MCF 10A (cell line): ENCODE results near the gene C2CD4D. TPM values are rescaled to one million over a fixed set of nuclear protein-coding genes. Genes with fewer than 3 reads are reported as not detected.
"Not testable (repeated sequence)": the region's sequence is repeated elsewhere in the genome, so short reads cannot be mapped to it uniquely, and the experiment has no call there.

Experiments
- BruUV-seq: library from RNA; stranded (reverse); fragments of 400-500 nt; replicated peaks from 2 replicates; lab custom pipeline; 2021; lab: Mats Ljungman, UMichigan
- CTCF ChIA-PET: fragments of 300-600 bp; sonication (Branson Sonifier 250); formaldehyde crosslinking; extraction: SDS; loops from one replicate; lab custom pipeline; 2021; ENCODE audit warnings: antibody characterized with exemption, inconsistent platforms; lab: Yijun Ruan, JAX
- POLR2A ChIA-PET: fragments of 300-600, 350-650 bp; sonication (Branson Sonifier 250); formaldehyde crosslinking; extraction: SDS; loops from one replicate; lab custom pipeline; 2020; ENCODE audit warnings: antibody characterized with exemption, inconsistent platforms; lab: Yijun Ruan, JAX
- DNase-seq: peaks from one replicate; pipeline ENCODE4 v3.0.0-alpha.2; 2018; ENCODE audit not compliant: unreplicated experiment
- H3K27ac Mint-ChIP-seq: one replicate; pipeline ENCODE4 v1.8.0; 2022; ENCODE audit warnings: mild to moderate bottlenecking, low read depth, mixed read lengths; ENCODE audit not compliant: unreplicated experiment
- H3K27me3 Mint-ChIP-seq: one replicate; pipeline ENCODE4 v1.8.0; 2022; ENCODE audit warnings: mixed read lengths; ENCODE audit not compliant: insufficient read depth, unreplicated experiment
- H3K36me3 Mint-ChIP-seq: one replicate; pipeline ENCODE4 v1.8.0; 2022; ENCODE audit warnings: mild to moderate bottlenecking, moderate library complexity, mixed read lengths; ENCODE audit not compliant: insufficient read depth, unreplicated experiment
- H3K4me1 Mint-ChIP-seq: one replicate; pipeline ENCODE4 v1.8.0; 2022; ENCODE audit warnings: mixed read lengths; ENCODE audit not compliant: insufficient read depth, unreplicated experiment
- H3K4me3 Mint-ChIP-seq: one replicate; pipeline ENCODE4 v1.8.0; 2022; ENCODE audit warnings: mild to moderate bottlenecking, moderate library complexity, mixed read lengths; ENCODE audit not compliant: unreplicated experiment
- H3K9me3 Mint-ChIP-seq: one replicate; pipeline ENCODE4 v1.8.0; 2022; ENCODE audit warnings: mixed read lengths; ENCODE audit not compliant: unreplicated experiment
- CTCF ChIP-seq: fragments of 200-600 bp; IDR thresholded peaks from one replicate; pipeline ENCODE4 v1.8.0; 2022; ENCODE audit warnings: antibody characterized with exemption, mild to moderate bottlenecking; ENCODE audit not compliant: unreplicated experiment
- intact Hi-C: fragments of 100-400 bp; cut with micrococcal nuclease; formaldehyde crosslinking; loops from 2 replicates; pipeline ENCODE4 v1.14.1; 2022
- total RNA-seq: library from RNA; stranded (reverse); gene quantifications from 2 replicates; pipeline ENCODE4 v1.2.3, GENCODE V29; 2022

Gene C2CD4D
- total RNA-seq, 1 experiment from 2014 or later, result not detected

DNA sequence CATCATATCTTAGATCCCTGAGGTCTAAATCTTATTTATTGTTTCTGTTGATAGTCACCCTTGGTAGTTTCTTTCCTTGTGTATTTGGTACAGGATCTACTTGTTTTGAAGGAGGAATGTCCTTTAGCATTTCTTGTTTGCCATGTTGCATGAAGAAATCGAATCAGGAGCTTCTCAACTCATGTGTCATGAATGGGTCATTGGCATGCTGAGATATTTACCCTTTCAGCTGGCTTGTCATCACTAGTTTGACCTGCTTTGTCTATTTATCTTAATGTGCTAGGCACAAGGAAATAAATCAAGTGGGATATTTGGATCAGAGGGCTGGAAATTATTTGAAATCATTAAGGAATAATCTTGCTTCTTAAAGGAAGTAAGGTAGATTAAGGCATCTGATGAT lies 45.9 kb upstream of the C2CD4D start:
- H3K9me3 Mint-ChIP-seq, result no peaks in the 10 kb centered on the region
- no peaks in the 10 kb centered on the region for H3K27me3 Mint-ChIP-seq
- peak overlapping the region; percentile 12 for H3K27ac Mint-ChIP-seq
- intact Hi-C loops, result no loop called here
- peaks cover 23% of the 10 kb centered on the region for H3K4me1 Mint-ChIP-seq
- ChIA-PET POLR2A (interaction anchor here (0.6 to 1.0 kb wide), 6 partner anchors 19 to 58 kb away, joined by 3 to 5 read pairs (median 3); partner anchors contain the start of gene THEM4), CTCF (interaction anchor here (0.7 to 1.4 kb wide), 3 partner anchors 27 to 297 kb away, joined by 3 to 4 read pairs (median 3); no protein-coding TSS in a partner anchor)
- no peak for DNase-seq
- TF ChIP-seq CTCF, result no peak
- BruUV-seq, result no TSS peak
- peaks cover 24% of the 10 kb centered on the region for H3K36me3 Mint-ChIP-seq
- H3K4me3 Mint-ChIP-seq, result no peak overlapping the region

- Mint-ChIP-seq H3K4me1 (peaks cover 23% of the 10 kb centered on the region), H3K36me3 (peaks cover 23% of the 10 kb centered on the region)
- H3K9me3 Mint-ChIP-seq, BruUV-seq, intact Hi-C loops, H3K4me3 Mint-ChIP-seq, H3K27me3 Mint-ChIP-seq, H3K27ac Mint-ChIP-seq, DNase-seq: not testable (repeated sequence)
- ChIA-PET CTCF (interaction anchor here (1.1 to 1.6 kb wide), 4 partner anchors 12 to 116 kb away, joined by 3 to 10 read pairs (median 3); partner anchors contain the start of gene THEM4), POLR2A (interaction anchor here (1.4 kb wide), 1 partner anchor 24 kb away, joined by 6 read pairs; the partner anchor contains the start of gene THEM4)
Measured at GRCh38 chr1:151884879-151885278, 45.3 kb upstream of the C2CD4D start.

DNA sequence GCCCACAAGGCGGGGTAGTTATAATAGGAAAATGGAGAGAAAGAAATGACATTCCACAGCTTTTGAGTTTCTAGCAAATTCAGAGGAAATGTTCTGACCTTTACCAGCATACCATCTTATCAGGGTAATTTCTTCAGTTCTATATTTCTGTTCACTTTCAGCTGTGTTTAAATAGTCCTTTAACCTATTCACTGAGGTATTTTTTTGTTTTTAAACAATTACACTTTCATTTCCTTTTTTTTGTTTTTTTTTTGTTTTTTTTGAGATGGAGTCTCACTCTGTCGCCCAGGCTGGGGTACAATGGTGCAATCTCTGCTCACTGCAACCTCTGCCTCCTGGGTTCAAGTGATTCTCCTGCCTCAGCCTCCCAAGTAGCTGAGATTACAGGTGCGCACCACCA lies 44.8 kb upstream of the C2CD4D start:
- Mint-ChIP-seq H3K4me1 (peaks cover 23% of the 10 kb centered on the region), H3K36me3 (peaks cover 25% of the 10 kb centered on the region)
- intact Hi-C loops, H3K27ac Mint-ChIP-seq, BruUV-seq, DNase-seq, H3K9me3 Mint-ChIP-seq, H3K4me3 Mint-ChIP-seq, H3K27me3 Mint-ChIP-seq: not testable (repeated sequence)
- ChIA-PET CTCF (interaction anchor here (0.6 to 1.6 kb wide), 5 partner anchors 12 to 140 kb away, joined by 3 to 10 read pairs (median 3); partner anchors contain the start of gene THEM4), POLR2A (interaction anchor here (0.6 to 1.4 kb wide), 4 partner anchors 22 to 46 kb away, joined by 3 to 6 read pairs (median 4); partner anchors contain the start of gene THEM4)

GRCh38 chr1:151883898-151884297 lies 44.3 kb upstream of the C2CD4D start:
- Mint-ChIP-seq H3K4me1 (peaks cover 23% of the 10 kb centered on the region), H3K36me3 (peaks cover 21% of the 10 kb centered on the region)
- H3K4me3 Mint-ChIP-seq, H3K9me3 Mint-ChIP-seq, intact Hi-C loops, H3K27ac Mint-ChIP-seq, H3K27me3 Mint-ChIP-seq, BruUV-seq, DNase-seq: not testable (repeated sequence)
- ChIA-PET CTCF (interaction anchor here (0.6 to 2.6 kb wide), 5 partner anchors 7 to 139 kb away, joined by 3 to 10 read pairs (median 3); partner anchors contain the start of gene THEM4), POLR2A (interaction anchor here (0.6 to 1.4 kb wide), 5 partner anchors 22 to 134 kb away, joined by 3 to 6 read pairs (median 3); partner anchors contain the start of gene THEM4)

- DNase-seq, H3K4me3 Mint-ChIP-seq, H3K27me3 Mint-ChIP-seq, H3K27ac Mint-ChIP-seq, intact Hi-C loops, BruUV-seq, H3K9me3 Mint-ChIP-seq: not testable (repeated sequence)
- POLR2A ChIA-PET, result interaction anchor here (1.3 kb wide), 1 partner anchor 27 kb away, joined by 4 read pairs; no protein-coding TSS in a partner anchor
- peaks cover 20% of the 10 kb centered on the region for H3K4me1 Mint-ChIP-seq
- CTCF ChIA-PET, result interaction anchor here (0.9 to 2.6 kb wide), 7 partner anchors 8 to 148 kb away, joined by 3 to 9 read pairs (median 3); no protein-coding TSS in a partner anchor
- peaks cover 16% of the 10 kb centered on the region for H3K36me3 Mint-ChIP-seq
Measured at GRCh38 chr1:151882918-151883317, 43.3 kb upstream of the C2CD4D start.
